B cell (primary cell): Measurements from ENCODE around the gene NELFA. TPM values are rescaled to one million over a fixed set of nuclear protein-coding genes. Genes with fewer than 3 reads are reported as not detected.
A peak's percentile ranks its signal among the peaks of the same experiment; 100 is the strongest.
"Not testable (repeated sequence)": the region's sequence is repeated elsewhere in the genome, so short reads cannot be mapped to it uniquely, and the experiment has no call there.

ENCODE experiments used
- ATAC-seq: fragments of 200-7000 bp; cut with Tn5 transposase; one replicate; pipeline ENCODE4 v1.10.0; 2021; ENCODE audit warnings: low read depth, mild to moderate bottlenecking, moderate number of reproducible peaks, moderate library complexity
- CTCF ChIA-PET: fragments of 350-600 bp; sonication (Branson Sonifier 250); formaldehyde crosslinking; loops from one replicate; lab custom pipeline; 2021; ENCODE audit warnings: antibody characterized with exemption, inconsistent platforms; lab: Charles Lee
- POLR2A ChIA-PET: fragments of 350-600 bp; sonication (Branson Sonifier 250); formaldehyde crosslinking; loops from one replicate; lab custom pipeline; 2021; ENCODE audit warnings: antibody characterized with exemption; lab: Charles Lee
- DNase-seq: peaks from one replicate; pipeline ENCODE4 v3.0.0; 2013
- H2AFZ ChIP-seq: 2 replicates; pipeline ENCODE4 v1.6.1; 2012; ENCODE audit warnings: mild to moderate bottlenecking, low read depth, low read length; ENCODE audit not compliant: insufficient read depth, poor library complexity, severe bottlenecking
- H3K27ac ChIP-seq, 2 donors: 1 replicate in 1 of 2; 2 replicates in 1 of 2; pipeline ENCODE4 v1.5.1; 2012 to 2013; ENCODE audit warnings: low read length in 2 of 2, mild to moderate bottlenecking in 2 of 2, moderate library complexity in 1 of 2
- H3K27me3 ChIP-seq, 4 experiments: fragments of 200-600 bp in 1 of 4; sonication (generic) in 1 of 4; replicated peaks in 1 of 4; 1 replicate in 2 of 4; 2 replicates in 2 of 4; pipeline versions ENCODE4 v1.6.1 to v1.7.0; 2013 to 2016; ENCODE audit warnings: low read length in 3 of 4, mild to moderate bottlenecking in 2 of 4, mixed read lengths in 1 of 4, moderate library complexity in 1 of 4; ENCODE audit not compliant: insufficient read depth in 4 of 4, control insufficient read depth in 3 of 4; ENCODE audit errors: control extremely low read depth in 1 of 4
- H3K36me3 ChIP-seq, 2 experiments: replicated peaks in 1 of 2; 1 replicate in 1 of 2; 2 replicates in 1 of 2; pipeline versions ENCODE4 v1.6.1 to v1.7.1; 2013; ENCODE audit warnings: low read length in 1 of 2; ENCODE audit not compliant: insufficient read depth in 2 of 2, control insufficient read depth in 1 of 2; ENCODE audit errors: control extremely low read depth in 1 of 2, extremely low read depth in 1 of 2
- H3K4me1 ChIP-seq, 2 donors: fragments of 200-600 bp in 1 of 2; sonication (generic) in 1 of 2; 1 replicate in 1 of 2; 2 replicates in 1 of 2; pipeline versions ENCODE4 v1.5.1 to v1.6.1; 2013 to 2017; ENCODE audit warnings: low read length in 2 of 2; ENCODE audit not compliant: control insufficient read depth in 2 of 2, insufficient read depth in 2 of 2
- H3K4me2 ChIP-seq: replicated peaks from 2 replicates; pipeline ENCODE3; 2012; ENCODE audit warnings: mild to moderate bottlenecking, low read depth, low read length; ENCODE audit not compliant: poor library complexity, severe bottlenecking
- H3K4me3 ChIP-seq, 5 experiments: fragments of 200-600 bp in 1 of 5; sonication (generic) in 1 of 5; 1 replicate in 3 of 5; 2 replicates in 2 of 5; pipeline versions ENCODE4 v1.5.1 to v1.7.0; 2011 to 2016; ENCODE audit warnings: low read length in 4 of 5, mild to moderate bottlenecking in 4 of 5, low read depth in 2 of 5, control low read depth in 1 of 5, moderate library complexity in 1 of 5; ENCODE audit not compliant: insufficient read depth in 1 of 5; ENCODE audit errors: control extremely low read depth in 1 of 5, extremely low read depth in 1 of 5
- H3K79me2 ChIP-seq: fragments of 200-600 bp; sonication (generic); one replicate; pipeline ENCODE4 v1.6.0; 2016; ENCODE audit warnings: low read length; ENCODE audit not compliant: control insufficient read depth, insufficient read depth
- H3K9ac ChIP-seq: fragments of 200-600 bp; sonication (generic); 2 replicates; pipeline ENCODE4 v1.6.1; 2017; ENCODE audit warnings: mild to moderate bottlenecking, low read length, moderate library complexity
- H3K9me3 ChIP-seq, 3 donors: one replicate each; pipeline versions ENCODE4 v1.6.1 to v1.7.1; 2013; ENCODE audit warnings: low read length in 2 of 3; ENCODE audit not compliant: control insufficient read depth in 2 of 3, insufficient read depth in 1 of 3; ENCODE audit errors: control extremely low read depth in 1 of 3
- H4K20me1 ChIP-seq: 2 replicates; pipeline ENCODE4 v1.6.0; 2012; ENCODE audit warnings: mild to moderate bottlenecking, low read length; ENCODE audit not compliant: insufficient read depth, control insufficient read depth, poor library complexity, severe bottlenecking
- H3K27ac Mint-ChIP-seq: one replicate; pipeline ENCODE4 v1.8.0; 2021; ENCODE audit warnings: mixed read lengths
- H3K27me3 Mint-ChIP-seq: one replicate; pipeline ENCODE4 v1.8.0; 2021; ENCODE audit warnings: mixed read lengths
- H3K4me1 Mint-ChIP-seq: one replicate; pipeline ENCODE4 v1.8.0; 2021; ENCODE audit warnings: mixed read lengths
- H3K4me3 Mint-ChIP-seq: one replicate; pipeline ENCODE4 v1.8.0; 2021; ENCODE audit warnings: mixed read lengths
- H3K9me3 Mint-ChIP-seq: one replicate; pipeline ENCODE4 v1.8.0; 2022; ENCODE audit warnings: mixed read lengths; ENCODE audit not compliant: insufficient read depth
- EZH2 ChIP-seq: IDR thresholded peaks from 2 replicates; pipeline ENCODE4 v1.6.1; 2012; ENCODE audit warnings: borderline replicate concordance, low read depth, mild to moderate bottlenecking, moderate library complexity, low read length; ENCODE audit not compliant: insufficient read depth, poor library complexity, severe bottlenecking
- WGBS: methylation state at CpG from one replicate; pipeline ENCODE4 v1.1.5; 2013; ENCODE audit warnings: missing lambda C conversion rate; ENCODE audit not compliant: insufficient coverage; 5-methylcytosine and 5-hydroxymethylcytosine counted together
- intact Hi-C: fragments of 100-400 bp; cut with micrococcal nuclease; formaldehyde crosslinking; loops from one replicate; pipeline ENCODE4 v1.10.0; 2022
- polyA plus RNA-seq: library from polyadenylated mRNA; depleted of rRNA; stranded (reverse); fragments of >200 nt; gene quantifications from 2 replicates; pipeline ENCODE4 v1.2.3, GENCODE V29; 2012
- total RNA-seq, 2 donors: library from RNA; stranded (reverse); fragments of 120-200 nt in 1 of 2; gene quantifications; 1 replicate in 1 of 2; 2 replicates in 1 of 2; pipeline versions ENCODE4 v1.2.3 to v1.2.4, GENCODE V29; 2013 to 2022
- TF ChIP-seq, protein P1 (sequence below): fragments of 200-600 bp; IDR thresholded peaks from one replicate; pipeline ENCODE4 v1.8.0; 2022; ENCODE audit warnings: antibody characterized with exemption, mild to moderate bottlenecking

Gene NELFA
- total and polyA plus RNA-seq, 2 donors (not counting 1 experiment from before 2014, with no cell fraction given): 42.8 to 60.7 TPM

DNA sequence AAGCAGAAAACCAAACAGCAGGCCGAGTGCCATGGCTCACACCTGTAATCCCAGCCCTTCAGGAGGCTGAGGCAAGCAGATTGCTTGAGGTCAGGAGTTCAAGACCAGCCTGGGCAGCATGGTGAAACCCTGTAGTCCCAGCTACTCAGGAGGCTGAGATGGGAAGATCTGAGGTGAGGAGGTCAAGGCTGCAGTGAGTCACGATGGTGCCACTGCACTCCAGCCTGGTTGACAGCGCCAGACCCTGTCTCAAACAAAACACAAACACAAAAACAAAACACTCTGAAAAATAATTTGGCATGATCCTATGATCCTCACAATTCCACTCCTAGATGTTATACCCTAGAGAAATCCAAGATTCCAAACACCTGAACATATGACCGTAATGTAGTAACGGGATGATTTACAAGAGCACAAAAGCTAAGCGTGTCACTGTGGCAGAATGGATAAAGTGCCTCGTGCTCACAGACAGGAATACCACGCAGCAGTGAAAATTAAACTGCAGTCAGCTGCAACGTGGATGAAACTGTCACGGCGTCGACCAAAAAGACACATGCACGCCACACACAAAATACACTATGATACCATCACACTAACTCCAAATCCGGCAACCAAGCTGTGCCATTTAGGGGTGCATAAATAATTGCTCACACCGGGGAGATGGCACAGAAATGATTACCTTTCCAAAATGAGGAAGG lies 1.7 kb downstream of the NELFA start:
- ATAC-seq: no peak
- DNase-seq: no peak
- peak overlapping the region; percentile 95 for H3K4me3 Mint-ChIP-seq
- Histone ChIP-seq H4K20me1 (peaks cover 16% of the 10 kb centered on the region), H3K27ac (no peak overlapping the region), H3K4me2 (peak overlapping the region; percentile 93), H3K9me3 (no peaks in the 10 kb centered on the region), H3K79me2 (peaks cover 67% of the 10 kb centered on the region), H3K4me3 (peak overlapping the region in 3 of 5 experiments; percentile 77 to 93 (median 85)), H3K27me3 (no peaks in the 10 kb centered on the region), H2AFZ (peak overlapping the region; percentile 99), H3K4me1 (peaks cover 10 to 21% of the 10 kb centered on the region in 2 donors), H3K36me3 (peaks cover 2 to 12% of the 10 kb centered on the region in 2 experiments), H3K9ac (peak overlapping the region; percentile 96)
- ChIA-PET POLR2A (no interaction called here), CTCF (no interaction called here)
- H3K4me1 Mint-ChIP-seq: peaks cover 46% of the 10 kb centered on the region
- H3K27me3 Mint-ChIP-seq: no peaks in the 10 kb centered on the region
- WGBS: 95% methylated on average over 12 of the region's 15 CpGs
- peak overlapping the region; percentile 89 for H3K27ac Mint-ChIP-seq
- no peak for TF ChIP-seq EZH2
- TF ChIP-seq, protein P1, sequence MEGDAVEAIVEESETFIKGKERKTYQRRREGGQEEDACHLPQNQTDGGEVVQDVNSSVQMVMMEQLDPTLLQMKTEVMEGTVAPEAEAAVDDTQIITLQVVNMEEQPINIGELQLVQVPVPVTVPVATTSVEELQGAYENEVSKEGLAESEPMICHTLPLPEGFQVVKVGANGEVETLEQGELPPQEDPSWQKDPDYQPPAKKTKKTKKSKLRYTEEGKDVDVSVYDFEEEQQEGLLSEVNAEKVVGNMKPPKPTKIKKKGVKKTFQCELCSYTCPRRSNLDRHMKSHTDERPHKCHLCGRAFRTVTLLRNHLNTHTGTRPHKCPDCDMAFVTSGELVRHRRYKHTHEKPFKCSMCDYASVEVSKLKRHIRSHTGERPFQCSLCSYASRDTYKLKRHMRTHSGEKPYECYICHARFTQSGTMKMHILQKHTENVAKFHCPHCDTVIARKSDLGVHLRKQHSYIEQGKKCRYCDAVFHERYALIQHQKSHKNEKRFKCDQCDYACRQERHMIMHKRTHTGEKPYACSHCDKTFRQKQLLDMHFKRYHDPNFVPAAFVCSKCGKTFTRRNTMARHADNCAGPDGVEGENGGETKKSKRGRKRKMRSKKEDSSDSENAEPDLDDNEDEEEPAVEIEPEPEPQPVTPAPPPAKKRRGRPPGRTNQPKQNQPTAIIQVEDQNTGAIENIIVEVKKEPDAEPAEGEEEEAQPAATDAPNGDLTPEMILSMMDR: no peak
- no peaks in the 10 kb centered on the region for H3K9me3 Mint-ChIP-seq
- intact Hi-C loops: loop anchor here (5.0 to 10.0 kb wide), 3 partner anchors 135 to 530 kb away; partner anchors contain the start of genes FAM193A, HAUS3, NSD2 and POLN

DNA sequence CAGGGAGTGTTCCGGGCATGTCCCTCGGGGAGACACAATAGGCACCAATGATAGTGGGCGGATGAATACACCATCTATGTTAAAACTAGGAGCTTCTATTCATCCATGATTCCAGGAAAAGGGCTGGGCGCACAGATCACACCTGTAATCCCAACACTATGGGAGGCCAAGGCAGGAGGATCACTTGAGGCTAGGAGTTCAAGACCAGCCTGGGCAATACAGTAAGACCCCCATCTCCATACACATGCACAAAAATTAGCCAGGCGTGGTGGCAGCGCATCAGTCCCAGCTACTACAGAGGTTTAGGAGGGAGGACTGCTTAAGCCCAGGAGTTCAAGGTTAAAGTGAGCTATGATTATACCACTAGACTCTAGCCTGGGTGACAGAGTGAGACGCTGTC lies 2.4 kb downstream of the NELFA start:
- Histone ChIP-seq H3K79me2 (peaks cover 73% of the 10 kb centered on the region), H3K9ac (no peak overlapping the region), H4K20me1 (peaks cover 19% of the 10 kb centered on the region), H2AFZ (no peak overlapping the region), H3K9me3 (no peaks in the 10 kb centered on the region), H3K36me3 (peaks cover 2 to 12% of the 10 kb centered on the region in 2 experiments), H3K27me3 (no peaks in the 10 kb centered on the region), H3K4me1 (peaks cover 10 to 21% of the 10 kb centered on the region in 2 donors), H3K4me2 (no peak overlapping the region), H3K4me3 (no peak overlapping the region), H3K27ac (no peak overlapping the region)
- H3K4me1 Mint-ChIP-seq: peaks cover 47% of the 10 kb centered on the region
- POLR2A ChIA-PET: no interaction called here
- peak overlapping the region; percentile 4 for H3K4me3 Mint-ChIP-seq
- no peaks in the 10 kb centered on the region for H3K27me3 Mint-ChIP-seq
- ATAC-seq: no peak
- no peak overlapping the region for H3K27ac Mint-ChIP-seq
- no peaks in the 10 kb centered on the region for H3K9me3 Mint-ChIP-seq
- TF ChIP-seq, protein P1: no peak
- no peak for TF ChIP-seq EZH2
- intact Hi-C loops: loop anchor here (5.0 to 10.0 kb wide), 3 partner anchors 134 to 531 kb away; partner anchors contain the start of genes FAM193A, HAUS3, NSD2 and POLN
- CTCF ChIA-PET: no interaction called here
- 97% methylated on average over 3 of the region's 7 CpGs for WGBS
- no peak for DNase-seq

DNA sequence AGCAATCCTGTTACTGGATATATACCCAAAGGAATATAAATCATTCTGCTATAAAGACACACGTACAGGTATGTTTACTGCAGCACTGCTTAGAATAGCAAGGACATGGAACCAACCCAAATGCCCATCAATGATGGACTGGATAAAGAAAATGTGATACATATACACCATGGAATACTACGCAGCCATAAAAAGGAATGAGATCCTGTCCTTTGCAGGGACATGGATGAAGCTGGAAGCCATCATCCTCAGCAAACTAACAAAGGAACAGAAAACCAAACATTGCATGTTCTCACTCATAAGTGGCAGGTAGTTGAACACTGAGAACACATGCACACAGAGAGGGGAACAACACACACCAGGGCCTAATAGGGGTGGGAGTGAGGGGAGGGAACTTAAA lies 5.4 kb downstream of the NELFA start:
- Histone ChIP-seq H4K20me1 (peaks cover 49% of the 10 kb centered on the region), H3K4me1 (peaks cover 10 to 13% of the 10 kb centered on the region in 2 donors), H3K79me2 (peaks cover 99% of the 10 kb centered on the region), H3K36me3 (peaks cover 4 to 12% of the 10 kb centered on the region in 2 experiments)
- H3K4me2 ChIP-seq, ATAC-seq, DNase-seq, H3K9me3 Mint-ChIP-seq, H3K27me3 Mint-ChIP-seq, H3K9me3 ChIP-seq, H3K27me3 ChIP-seq, CTCF ChIA-PET, H3K4me3 Mint-ChIP-seq, H3K9ac ChIP-seq, H3K27ac Mint-ChIP-seq, H3K27ac ChIP-seq, H3K4me3 ChIP-seq, H2AFZ ChIP-seq: not testable (repeated sequence)
- peaks cover 60% of the 10 kb centered on the region for H3K4me1 Mint-ChIP-seq
- 100% methylated on average over 1 of the region's 2 CpGs for WGBS
- intact Hi-C loops: loop anchor here (10.0 kb wide), 1 partner anchor 241 kb away; the partner anchor contains the start of genes HAUS3 and POLN
- POLR2A ChIA-PET: interaction anchor here (0.7 kb wide), 1 partner anchor 1407 kb away, joined by 5 read pairs; no protein-coding TSS in a partner anchor
